K562 (cell line): ENCODE measurements around the gene MPG. TPM values are rescaled to one million over a fixed set of nuclear protein-coding genes. Genes with fewer than 3 reads are reported as not detected.
A peak's percentile ranks its signal among the peaks of the same experiment; 100 is the strongest.

Experiments
- ARID1B ChIP-seq: fragments of 450-650 bp; IDR thresholded peaks from 2 replicates; pipeline ENCODE4 v1.6.1; 2016; ENCODE audit warnings: antibody characterized with exemption, mild to moderate bottlenecking, inconsistent platforms
- ARNT ChIP-seq, 2 experiments: fragments of 450-650 bp; IDR thresholded peaks; 2 replicates each; pipeline ENCODE4 v1.6.1; 2016; ENCODE audit warnings: mild to moderate bottlenecking in 1 of 2
- BMI1 ChIP-seq: fragments of 150-350 bp; IDR thresholded peaks from 2 replicates; pipeline ENCODE4 v1.6.1; 2014; ENCODE audit warnings: low read length
- CREM ChIP-seq: IDR thresholded peaks from 2 replicates; pipeline ENCODE4 v1.6.1; 2014; ENCODE audit warnings: antibody characterized with exemption, low read depth
- E2F3 ChIP-seq: fragments of 250-450 bp; sonication (Bioruptor Pico); IDR thresholded peaks from 2 replicates; pipeline ENCODE4 v1.4.0; 2020; ENCODE audit warnings: mild to moderate bottlenecking
- FIP1L1 ChIP-seq: fragments of 200-400 bp; formaldehyde crosslinking; IDR thresholded peaks from 2 replicates; pipeline ENCODE4 v1.6.1; 2018; ENCODE audit warnings: mild to moderate bottlenecking, low read depth, low read length; ENCODE audit not compliant: poor library complexity, severe bottlenecking
- GATA2 ChIP-seq: sonication (generic); formaldehyde crosslinking; IDR thresholded peaks from 2 replicates; pipeline ENCODE4 v1.4.0; 2020; ENCODE audit warnings: mild to moderate bottlenecking, missing genetic modification reagents
- GATAD2A ChIP-seq: fragments of 450-650 bp; IDR thresholded peaks from 2 replicates; pipeline ENCODE4 v1.6.1; 2017
- HIVEP1 ChIP-seq: fragments of 250-450 bp; sonication (Bioruptor Pico); IDR thresholded peaks from 2 replicates; pipeline ENCODE4 v1.4.0; 2020; ENCODE audit warnings: mild to moderate bottlenecking
- KLF13 ChIP-seq: fragments of 450-650 bp; IDR thresholded peaks from 2 replicates; pipeline ENCODE4 v1.6.1; 2016; ENCODE audit warnings: missing genetic modification characterization, low read depth, mild to moderate bottlenecking, missing compliant biosample characterization, moderate library complexity, borderline replicate concordance
- MECOM ChIP-seq: fragments of 250-450 bp; sonication (Bioruptor Pico); IDR thresholded peaks from 2 replicates; pipeline ENCODE4 v1.8.0; 2022; ENCODE audit warnings: inconsistent platforms
- PHB ChIP-seq: fragments of 250-450 bp; sonication (Bioruptor Pico); IDR thresholded peaks from 2 replicates; pipeline ENCODE4 v1.5.0; 2021
- PHF8 ChIP-seq: fragments of 200-600 bp; sonication (generic); IDR thresholded peaks from 2 replicates; pipeline ENCODE4 v1.6.1; 2012; ENCODE audit warnings: mixed run types, mild to moderate bottlenecking, inconsistent platforms, low read length, moderate library complexity, borderline replicate concordance
- RBM15 ChIP-seq: fragments of 200-400 bp; formaldehyde crosslinking; IDR thresholded peaks from 2 replicates; pipeline ENCODE4 v1.6.1; 2018; ENCODE audit warnings: mild to moderate bottlenecking, low read length, moderate library complexity; ENCODE audit not compliant: insufficient read depth
- RFX1 ChIP-seq: fragments of 450-650 bp; IDR thresholded peaks from 2 replicates; pipeline ENCODE4 v1.6.1; 2016; ENCODE audit warnings: mild to moderate bottlenecking, moderate library complexity
- SMARCA5 ChIP-seq: fragments of 450-650 bp; IDR thresholded peaks from 2 replicates; pipeline ENCODE4 v1.6.1; 2016
- SP2 ChIP-seq: IDR thresholded peaks from 2 replicates; pipeline ENCODE4 v1.6.1; 2011; ENCODE audit warnings: mild to moderate bottlenecking, low read depth, low read length, moderate library complexity; ENCODE audit not compliant: poor library complexity, severe bottlenecking; ENCODE audit errors: extremely low read depth
- SUPT5H ChIP-seq: fragments of 450-650 bp; IDR thresholded peaks from 2 replicates; pipeline ENCODE4 v1.6.1; 2016
- TBL1XR1 ChIP-seq, 2 experiments: IDR thresholded peaks; 2 replicates each; pipeline ENCODE4 v1.6.1; 2012; ENCODE audit warnings: improper control_type of control experiment in 2 of 2, low read length in 2 of 2, mild to moderate bottlenecking in 1 of 2
- TCF7L2 ChIP-seq: fragments of 150-350 bp; IDR thresholded peaks from 2 replicates; pipeline ENCODE4 v1.6.1; 2016; ENCODE audit warnings: low read depth, mild to moderate bottlenecking, low read length, moderate library complexity
- ZNF217 ChIP-seq: sonication (generic); formaldehyde crosslinking; IDR thresholded peaks from 2 replicates; pipeline ENCODE4 v1.8.0; 2022; ENCODE audit warnings: mild to moderate bottlenecking, missing genetic modification reagents
- ZNF224 ChIP-seq: sonication (generic); formaldehyde crosslinking; IDR thresholded peaks from 2 replicates; pipeline ENCODE4 v1.8.0; 2022; ENCODE audit warnings: mild to moderate bottlenecking, missing genetic modification reagents
- ZNF785 ChIP-seq: fragments of 250-450 bp; sonication (Bioruptor Pico); IDR thresholded peaks from 2 replicates; pipeline ENCODE4 v1.4.0; 2020; ENCODE audit warnings: mild to moderate bottlenecking
- polyA plus RNA-seq, 8 experiments: library from polyadenylated mRNA; depleted of rRNA in 4 of 8; stranded (reverse) in 5 of 8; unstranded in 3 of 8; fragments of >200 nt; fragmentation: Nextera tagmentation in 2 of 8; fragmentation: Illumina TruSeq in 1 of 8; extraction: Ambion mirVana in 2 of 8; extraction: Trizol in 1 of 8; gene quantifications; 2 replicates each; pipeline versions ENCODE4 v1.2.1 to v1.2.3, GENCODE V29; 2011 to 2014; ENCODE audit warnings: inconsistent platforms in 1 of 8, missing spikeins in 1 of 8
- total RNA-seq, 7 experiments: library from RNA; depleted of rRNA in 6 of 7; stranded (reverse); fragments of >200 nt in 6 of 7; fragmentation: Illumina TruSeq in 2 of 7; extraction: Trizol in 2 of 7; gene quantifications; 2 replicates each; pipeline versions ENCODE4 v1.2.1 to v1.2.3, GENCODE V29; 2011 to 2021; ENCODE audit warnings: low replicate concordance in 1 of 7
- TF ChIP-seq, protein P1 (sequence below): fragments of 450-650 bp; IDR thresholded peaks from 2 replicates; pipeline ENCODE4 v1.6.1; 2016; ENCODE audit warnings: antibody characterized with exemption
- TF ChIP-seq, protein P2 (sequence below): fragments of 450-650 bp; formaldehyde crosslinking; IDR thresholded peaks from 2 replicates; pipeline ENCODE4 v1.4.0; 2020; ENCODE audit warnings: mild to moderate bottlenecking, moderate library complexity
- TF ChIP-seq, protein P3 (sequence below), 2 experiments: fragments of 200-800 bp in 1 of 2; sonication (Bioruptor generic) in 1 of 2; sonication (generic) in 1 of 2; formaldehyde crosslinking in 1 of 2; IDR thresholded peaks in 1 of 2; conservative IDR thresholded peaks in 1 of 2; 2 replicates each; pipeline versions ENCODE4 v1.5.0 to v1.6.1; 2016 to 2020; ENCODE audit warnings: missing compliant biosample characterization in 1 of 2, missing genetic modification characterization in 1 of 2, missing genetic modification reagents in 1 of 2

The MPG gene
- total and polyA plus RNA-seq, 9 of the 15 experiments (the other 6 are each of a cell fraction or from before 2014, with no cell fraction given) = 0.42 to 226 (median 36.2) TPM

DNA sequence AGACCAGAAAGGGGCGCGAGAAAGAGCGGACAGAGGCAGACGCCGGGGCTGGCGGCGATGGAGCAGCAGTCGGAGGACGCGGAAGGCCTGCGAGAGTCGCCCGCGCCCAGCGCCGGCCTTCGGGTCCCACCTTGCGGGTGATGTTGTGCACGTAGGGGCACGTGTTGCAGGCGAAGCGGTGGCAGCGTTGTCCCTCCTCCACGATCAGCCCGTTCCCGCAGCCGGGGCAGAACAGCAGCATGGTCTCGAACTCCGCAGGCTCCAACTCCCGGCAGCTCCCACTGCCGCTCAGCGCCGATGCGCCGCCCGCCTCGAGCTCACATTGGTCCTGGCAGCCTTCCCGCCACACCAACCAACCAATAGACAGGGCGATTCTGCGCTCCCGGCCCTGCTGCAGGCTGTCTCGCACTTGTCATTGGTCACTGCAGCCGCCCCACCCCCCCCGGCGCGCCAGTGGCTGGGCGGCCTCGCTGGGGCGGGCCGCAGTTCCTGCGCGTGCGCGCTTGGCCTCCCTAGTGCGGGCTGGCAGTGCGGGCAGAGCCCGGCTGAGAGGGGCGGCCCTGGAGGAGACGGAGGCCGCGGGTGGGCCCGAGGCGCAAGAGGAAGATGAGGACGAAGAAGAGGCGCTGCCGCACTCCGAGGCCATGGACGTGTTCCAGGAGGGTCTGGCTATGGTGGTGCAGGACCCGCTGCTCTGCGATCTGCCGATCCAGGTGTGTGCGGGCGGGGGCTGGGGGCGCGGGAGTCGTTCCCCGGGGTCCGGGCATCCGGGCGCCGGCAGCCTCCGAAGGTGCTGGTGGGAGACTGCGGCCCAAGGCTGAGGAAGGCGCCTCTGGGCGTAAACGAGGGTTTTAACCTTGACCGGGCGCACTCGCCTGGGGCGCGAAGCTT lies 24.4 kb upstream of the MPG start, which contains the start of the genes POLR3K and SNRNP25 (continued):
- TF ChIP-seq, protein P1, sequence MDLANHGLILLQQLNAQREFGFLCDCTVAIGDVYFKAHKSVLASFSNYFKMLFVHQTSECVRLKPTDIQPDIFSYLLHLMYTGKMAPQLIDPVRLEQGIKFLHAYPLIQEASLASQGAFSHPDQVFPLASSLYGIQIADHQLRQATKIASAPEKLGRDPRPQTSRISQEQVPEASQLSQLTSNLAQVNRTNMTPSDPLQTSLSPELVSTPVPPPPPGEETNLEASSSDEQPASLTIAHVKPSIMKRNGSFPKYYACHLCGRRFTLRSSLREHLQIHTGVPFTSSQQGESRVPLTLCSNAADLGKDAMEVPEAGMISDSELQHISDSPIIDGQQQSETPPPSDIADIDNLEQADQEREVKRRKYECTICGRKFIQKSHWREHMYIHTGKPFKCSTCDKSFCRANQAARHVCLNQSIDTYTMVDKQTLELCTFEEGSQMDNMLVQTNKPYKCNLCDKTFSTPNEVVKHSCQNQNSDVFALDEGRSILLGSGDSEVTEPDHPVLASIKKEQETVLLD = 0 out of 2 replicates have a peak, but pooled peaks have one; percentile 16
- TF ChIP-seq PHB (CRISPR knock-in tag) (no peak), ARID1B (no peak), MECOM (CRISPR knock-in tag) (no peak), BMI1 (no peak), RFX1 (no peak), CREM (peak; percentile 79), HIVEP1 (CRISPR knock-in tag) (no peak), FIP1L1 (peak; percentile 60), KLF13 (tag) (no peak), ZNF217 (no peak), E2F3 (CRISPR knock-in tag) (no peak; the same call in 1 of the 2 replicates), SMARCA5 (no peak), ZNF224 (CRISPR knock-in tag) (no peak), PHF8 (peak; percentile 90; the same call in 1 of the 2 replicates), GATAD2A (0 out of 2 replicates have a peak, but pooled peaks have one; percentile 24), SUPT5H (peak; percentile 83), SP2 (peak; percentile 82), ARNT (IDR thresholded peaks at IDR 0.05) (no peak), TBL1XR1 (IDR thresholded peaks at IDR 0.05; ENCODE audit: low read length in 2 of 2) (no peak), RBM15 (no peak), GATA2 (no peak), ZNF785 (CRISPR knock-in tag) (no peak), TCF7L2 (no peak)
- TF ChIP-seq, protein P2, sequence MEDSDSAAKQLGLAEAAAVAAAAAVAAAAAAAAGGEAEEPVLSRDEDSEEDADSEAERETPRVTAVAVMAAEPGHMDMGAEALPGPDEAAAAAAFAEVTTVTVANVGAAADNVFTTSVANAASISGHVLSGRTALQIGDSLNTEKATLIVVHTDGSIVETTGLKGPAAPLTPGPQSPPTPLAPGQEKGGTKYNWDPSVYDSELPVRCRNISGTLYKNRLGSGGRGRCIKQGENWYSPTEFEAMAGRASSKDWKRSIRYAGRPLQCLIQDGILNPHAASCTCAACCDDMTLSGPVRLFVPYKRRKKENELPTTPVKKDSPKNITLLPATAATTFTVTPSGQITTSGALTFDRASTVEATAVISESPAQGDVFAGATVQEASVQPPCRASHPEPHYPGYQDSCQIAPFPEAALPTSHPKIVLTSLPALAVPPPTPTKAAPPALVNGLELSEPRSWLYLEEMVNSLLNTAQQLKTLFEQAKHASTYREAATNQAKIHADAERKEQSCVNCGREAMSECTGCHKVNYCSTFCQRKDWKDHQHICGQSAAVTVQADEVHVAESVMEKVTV (CRISPR knock-in tag) = no peak
- TF ChIP-seq, protein P3, sequence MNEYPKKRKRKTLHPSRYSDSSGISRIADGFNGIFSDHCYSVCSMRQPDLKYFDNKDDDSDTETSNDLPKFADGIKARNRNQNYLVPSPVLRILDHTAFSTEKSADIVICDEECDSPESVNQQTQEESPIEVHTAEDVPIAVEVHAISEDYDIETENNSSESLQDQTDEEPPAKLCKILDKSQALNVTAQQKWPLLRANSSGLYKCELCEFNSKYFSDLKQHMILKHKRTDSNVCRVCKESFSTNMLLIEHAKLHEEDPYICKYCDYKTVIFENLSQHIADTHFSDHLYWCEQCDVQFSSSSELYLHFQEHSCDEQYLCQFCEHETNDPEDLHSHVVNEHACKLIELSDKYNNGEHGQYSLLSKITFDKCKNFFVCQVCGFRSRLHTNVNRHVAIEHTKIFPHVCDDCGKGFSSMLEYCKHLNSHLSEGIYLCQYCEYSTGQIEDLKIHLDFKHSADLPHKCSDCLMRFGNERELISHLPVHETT (CRISPR knock-in tag; conservative IDR thresholded peaks at IDR 0.05 in 1 of 2, IDR thresholded peaks at IDR 0.05 in 1 of 2) = peak in 1 of 2 experiments; percentile 17; a peak in 1 of 4 replicates
